RCC 7860 (cell line): ENCODE data around the gene IQSEC2.
A peak's percentile ranks its signal among the peaks of the same experiment; 100 is the strongest.

ENCODE experiments used
- DNase-seq: peaks from one replicate; pipeline ENCODE4 v3.0.0-alpha.2; 2015; ENCODE audit warnings: low spot score
- FAIRE-seq: peaks from 2 replicates; lab custom pipeline; 2012; peaks lifted over from hg19 to GRCh38; lab: Jason Lieb, UNC

The IQSEC2 gene

GRCh38 chrX:53272808-53273337, 8.5 kb downstream of the IQSEC2 start:
- no peak for DNase-seq
- no peak for FAIRE-seq

DNA sequence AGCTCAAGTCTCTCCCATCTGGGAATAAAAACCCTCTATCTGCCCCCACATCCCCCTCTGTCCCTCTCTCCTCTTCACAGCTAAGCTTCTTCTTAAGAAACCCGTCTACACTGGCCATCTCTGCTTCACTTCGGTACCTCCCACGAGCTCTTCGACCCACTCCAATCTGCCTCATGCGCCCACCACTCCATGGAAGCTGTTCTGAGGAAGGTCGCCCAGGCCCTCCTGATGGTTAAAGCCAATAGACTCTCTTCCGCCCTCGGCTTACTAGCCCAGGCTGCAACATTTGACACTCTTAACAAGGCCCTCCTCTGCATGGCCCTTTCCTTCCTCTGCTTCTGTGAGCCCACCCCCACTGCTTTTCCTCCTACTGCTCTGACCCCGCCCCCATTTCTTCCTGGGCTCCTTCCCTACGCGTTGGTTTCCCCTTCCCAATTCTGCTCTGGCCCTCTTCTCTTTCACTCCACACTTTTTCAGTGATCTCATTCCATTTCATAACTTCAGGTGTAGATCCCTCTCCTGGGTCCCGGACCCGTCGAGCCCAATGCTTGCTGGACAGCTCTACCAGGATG, 11.8 kb downstream of the IQSEC2 start:
- DNase-seq (no peak), FAIRE-seq (no peak)

GRCh38 chrX:53268173-53268572, 13.2 kb downstream of the IQSEC2 start:
- no peak for FAIRE-seq
- no peak for DNase-seq

GRCh38 chrX:53266914-53267313, 14.5 kb downstream of the IQSEC2 start:
- FAIRE-seq (no peak), DNase-seq (no peak)

DNA sequence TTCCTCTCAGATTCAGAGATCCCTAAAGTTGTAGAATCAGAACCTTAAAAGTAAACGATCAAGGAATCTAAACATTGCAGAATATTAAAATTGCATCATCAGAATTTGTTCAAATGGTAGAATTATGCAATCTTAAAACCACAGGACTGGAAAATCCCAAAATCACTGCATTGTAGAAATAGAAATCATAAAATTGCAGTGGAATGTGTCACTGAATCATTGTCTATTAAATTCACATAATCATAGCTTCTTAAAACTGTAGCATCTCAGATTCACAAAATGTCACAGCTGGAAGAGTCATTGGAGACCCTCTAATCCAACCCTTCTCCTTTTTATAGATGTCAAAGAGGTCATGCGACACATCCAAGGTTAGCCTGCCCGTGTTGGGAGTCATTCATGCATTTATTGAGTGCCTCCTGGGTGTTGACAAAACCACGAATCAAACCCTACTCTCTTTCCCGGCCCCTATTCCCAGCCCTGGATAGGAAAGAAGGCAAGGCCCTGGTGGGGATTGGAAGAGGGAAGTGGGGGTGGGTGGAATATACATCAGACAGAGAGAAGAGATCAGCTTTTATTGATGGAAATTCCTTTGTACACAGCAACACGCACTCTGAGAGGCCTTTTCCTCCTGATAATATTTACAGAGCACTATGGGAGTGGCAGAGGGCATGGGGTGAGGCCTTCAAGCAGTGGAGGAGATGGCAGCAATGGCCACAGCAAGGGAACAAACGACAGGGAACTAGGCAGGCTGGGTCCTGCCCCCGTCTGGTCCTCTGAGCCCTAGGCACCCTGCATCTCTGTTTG, 15.4 kb downstream of the IQSEC2 start:
- DNase-seq (peak; percentile 4), FAIRE-seq (peak; percentile 62)

DNA sequence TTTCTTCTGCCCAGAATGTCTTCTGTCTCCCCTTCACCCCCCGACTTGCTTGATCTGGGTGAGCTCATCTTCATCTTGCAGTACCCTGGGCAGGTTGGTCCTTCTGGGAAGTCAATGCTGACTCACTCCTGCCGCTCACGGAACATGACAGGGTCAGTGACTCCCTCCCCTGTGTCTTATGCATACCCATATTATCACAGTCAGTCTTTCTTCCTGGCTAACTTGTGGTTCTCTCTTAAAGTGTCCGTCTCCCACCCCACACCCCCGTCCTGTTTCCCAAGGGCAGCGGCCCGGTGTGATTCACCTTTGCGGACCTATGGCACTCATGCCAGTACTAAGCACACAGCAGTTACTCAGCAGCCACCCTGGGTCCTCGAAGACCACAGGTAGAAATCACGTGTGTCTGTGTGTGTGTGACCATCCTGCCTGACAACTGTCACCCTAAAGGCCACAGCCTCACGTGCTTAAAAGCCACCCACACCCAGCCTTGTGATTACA, 17.7 kb downstream of the IQSEC2 start:
- peak; percentile 91 for DNase-seq
- FAIRE-seq = peak; percentile 98

DNA sequence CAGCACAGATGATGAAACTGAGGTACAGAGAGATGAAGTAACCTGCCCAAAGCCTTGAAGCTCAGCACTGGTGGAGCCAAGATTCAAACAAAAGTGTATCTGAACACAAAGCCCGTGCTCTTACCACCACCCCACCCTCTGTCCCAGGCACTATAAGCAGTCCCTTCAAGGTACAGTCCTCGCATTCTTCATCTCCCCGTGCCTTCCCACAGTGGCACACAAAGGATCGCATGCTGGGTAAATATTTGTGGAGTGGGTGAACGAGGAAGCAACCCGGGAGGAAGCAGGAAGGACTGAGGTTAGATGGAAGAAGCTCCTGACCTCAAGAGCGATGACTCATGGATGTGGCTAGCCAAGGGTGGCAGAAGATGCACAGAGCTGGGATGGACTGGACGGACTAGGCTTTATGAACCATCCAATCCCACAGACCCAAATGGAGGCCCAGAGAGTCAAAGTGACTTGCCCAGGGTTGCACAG, 18.4 kb downstream of the IQSEC2 start:
- DNase-seq = peak; percentile 84
- peak; percentile 95 for FAIRE-seq

DNA sequence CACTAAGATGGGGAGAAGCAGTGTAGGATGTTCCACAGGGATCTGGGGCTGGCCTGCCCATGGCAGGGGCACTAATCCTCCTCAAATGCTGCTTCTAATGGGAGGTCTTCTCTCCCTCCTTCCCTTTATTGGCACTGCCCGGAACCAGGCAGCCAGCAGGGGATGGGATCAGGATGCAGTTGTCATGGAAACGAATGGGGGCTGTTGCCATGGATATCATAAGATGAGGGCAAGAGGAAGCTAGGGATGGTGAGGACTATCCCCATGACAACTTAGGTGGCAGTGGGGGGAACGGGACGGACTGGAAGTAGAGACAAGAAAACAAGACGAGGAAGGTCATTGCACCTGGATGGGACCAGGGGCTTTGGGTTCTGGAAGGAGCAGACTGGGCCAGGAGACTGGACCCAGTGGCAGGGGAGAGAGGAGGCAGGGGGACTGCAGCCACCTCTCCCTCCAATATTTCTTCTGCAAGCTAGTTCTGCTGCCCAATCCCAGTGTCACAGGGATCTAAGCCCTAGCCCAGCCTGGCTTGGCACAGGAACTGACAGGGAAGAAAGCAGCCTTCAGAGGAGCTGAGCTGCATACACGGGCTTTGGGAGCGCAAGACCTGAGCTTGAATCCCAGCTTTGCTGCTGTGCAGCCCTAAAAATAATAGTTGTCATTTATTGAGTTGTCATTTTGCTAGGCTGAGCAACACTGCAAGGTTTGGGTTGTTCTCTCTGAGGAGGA, 19.0 kb downstream of the IQSEC2 start:
- FAIRE-seq = no peak
- no peak for DNase-seq

DNA sequence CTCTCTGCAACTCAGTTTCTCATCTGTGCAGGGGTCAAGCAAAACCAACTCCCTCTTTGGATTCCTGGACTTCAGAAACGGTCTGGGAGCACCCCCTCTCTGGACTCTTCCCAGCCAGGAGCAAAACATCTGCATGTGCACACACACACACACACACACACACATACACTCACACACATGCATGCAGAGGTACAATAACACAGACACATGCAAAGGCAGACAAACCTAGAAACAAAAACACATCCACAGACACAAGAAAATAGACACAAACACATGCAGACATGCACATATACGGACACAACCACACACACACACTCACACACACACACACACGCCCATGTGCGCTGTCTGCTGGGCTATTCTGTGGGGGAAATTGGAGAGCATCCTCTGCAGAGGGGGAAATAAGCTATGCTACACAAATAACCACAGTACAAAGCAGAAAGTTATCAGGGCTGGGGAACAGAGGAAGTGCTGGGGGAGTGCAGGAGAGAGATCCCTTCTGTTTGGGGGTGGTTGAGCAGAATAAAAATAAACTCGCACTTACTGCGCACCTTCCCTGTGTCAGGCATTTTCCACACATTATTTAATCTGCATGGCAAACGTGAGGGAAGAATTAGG, 19.9 kb downstream of the IQSEC2 start:
- FAIRE-seq = no peak
- no peak for DNase-seq

GRCh38 chrX:53260836-53261235, 20.5 kb downstream of the IQSEC2 start:
- FAIRE-seq = no peak
- no peak for DNase-seq

GRCh38 chrX:53257670-53258423, 23.5 kb downstream of the IQSEC2 start:
- no peak for FAIRE-seq
- DNase-seq = no peak

DNA sequence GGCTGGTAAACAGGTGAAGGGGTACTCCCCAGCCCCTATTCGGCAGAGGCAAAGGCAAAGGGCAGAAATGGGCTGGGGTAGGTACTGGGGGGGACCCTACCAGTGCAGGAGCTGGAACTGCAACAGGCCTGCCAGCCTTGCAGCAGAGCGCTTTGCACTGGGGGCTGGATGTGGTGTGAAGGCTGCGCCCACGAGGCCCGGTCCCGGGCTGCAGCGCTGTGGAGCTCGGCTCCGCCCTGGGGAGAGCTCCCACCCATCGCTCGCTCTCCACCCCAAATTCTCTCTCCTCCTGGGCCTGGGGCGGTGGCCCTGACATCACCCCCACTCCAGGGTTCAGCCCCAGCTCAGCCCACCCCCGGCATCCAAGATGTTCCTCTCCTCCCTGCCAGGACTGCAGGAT, 24.2 kb downstream of the IQSEC2 start:
- DNase-seq (no peak), FAIRE-seq (no peak)

DNA sequence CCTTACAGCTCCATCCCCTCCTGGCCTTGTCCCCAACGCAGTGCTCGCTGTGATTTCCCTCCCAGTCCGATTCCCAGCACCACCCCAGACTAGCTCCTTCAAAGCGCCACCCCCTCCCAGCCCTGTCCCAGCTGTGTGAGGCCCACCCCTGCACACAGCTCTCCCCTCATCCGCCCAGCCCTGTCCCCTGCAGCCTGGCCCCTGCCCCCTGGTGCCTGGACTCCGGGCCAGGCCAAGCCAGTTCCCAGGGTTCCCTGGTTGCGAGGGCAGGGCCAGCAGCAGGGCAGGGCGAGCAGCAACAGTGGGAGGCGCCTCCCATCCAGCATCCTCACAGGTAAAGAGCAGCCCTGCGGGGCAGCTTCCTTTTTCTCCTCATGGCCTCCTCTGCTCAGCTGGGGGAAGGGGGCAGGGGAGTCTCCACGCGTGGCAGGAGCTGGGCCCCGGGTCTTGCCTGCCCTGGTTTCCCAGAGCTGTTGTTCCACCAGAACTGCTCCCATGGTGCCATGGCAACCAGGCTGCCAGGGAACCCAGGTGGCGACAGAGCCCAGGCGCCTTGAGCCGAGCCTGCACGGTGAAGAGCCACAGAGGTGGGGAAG, 24.8 kb downstream of the IQSEC2 start:
- FAIRE-seq (no peak), DNase-seq (no peak)

- no peak for FAIRE-seq
Measured at GRCh38 chrX:53255738-53256191, 25.6 kb downstream of the IQSEC2 start.

GRCh38 chrX:53254570-53255461, 26.6 kb downstream of the IQSEC2 start:
- DNase-seq = no peak
- FAIRE-seq = no peak

More at GRCh38 chrX:53255738-53256191, 25.6 kb downstream of the IQSEC2 start:
- DNase-seq = no peak

GRCh38 chrX:53253293-53254020, 27.9 kb downstream of the IQSEC2 start:
- FAIRE-seq (no peak), DNase-seq (no peak)

DNA sequence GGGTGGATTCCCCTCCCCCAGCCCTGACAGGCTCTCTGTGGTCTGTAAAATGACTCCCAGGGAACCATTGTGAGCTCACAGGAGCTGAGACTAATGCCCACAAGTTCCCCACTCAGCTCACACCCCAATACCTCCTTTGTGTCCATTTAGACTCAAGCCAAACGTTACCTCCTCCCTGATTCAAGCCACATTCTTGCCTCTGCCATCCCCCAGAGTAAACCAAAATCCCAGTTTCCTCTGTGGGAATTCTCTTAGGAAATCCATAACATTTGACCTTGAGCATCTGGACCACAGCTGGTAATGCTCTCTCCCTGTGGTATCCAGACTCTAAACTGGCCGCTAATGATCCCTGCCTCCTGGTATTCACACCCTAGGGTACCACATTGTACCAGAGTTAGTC, 30.1 kb downstream of the IQSEC2 start:
- DNase-seq (no peak), FAIRE-seq (no peak)

GRCh38 chrX:53250556-53250955, 30.8 kb downstream of the IQSEC2 start:
- DNase-seq (no peak), FAIRE-seq (no peak)
